HS-5 (cell line): ENCODE measurements around the gene ZBED4.
"Not testable (repeated sequence)": the region's sequence is repeated elsewhere in the genome, so short reads cannot be mapped to it uniquely, and the experiment has no call there.

ENCODE experiments used
- DNase-seq: peaks from one replicate; pipeline ENCODE4 v3.0.0-alpha.2; 2012; ENCODE audit warnings: low read depth

The ZBED4 gene, protein sequence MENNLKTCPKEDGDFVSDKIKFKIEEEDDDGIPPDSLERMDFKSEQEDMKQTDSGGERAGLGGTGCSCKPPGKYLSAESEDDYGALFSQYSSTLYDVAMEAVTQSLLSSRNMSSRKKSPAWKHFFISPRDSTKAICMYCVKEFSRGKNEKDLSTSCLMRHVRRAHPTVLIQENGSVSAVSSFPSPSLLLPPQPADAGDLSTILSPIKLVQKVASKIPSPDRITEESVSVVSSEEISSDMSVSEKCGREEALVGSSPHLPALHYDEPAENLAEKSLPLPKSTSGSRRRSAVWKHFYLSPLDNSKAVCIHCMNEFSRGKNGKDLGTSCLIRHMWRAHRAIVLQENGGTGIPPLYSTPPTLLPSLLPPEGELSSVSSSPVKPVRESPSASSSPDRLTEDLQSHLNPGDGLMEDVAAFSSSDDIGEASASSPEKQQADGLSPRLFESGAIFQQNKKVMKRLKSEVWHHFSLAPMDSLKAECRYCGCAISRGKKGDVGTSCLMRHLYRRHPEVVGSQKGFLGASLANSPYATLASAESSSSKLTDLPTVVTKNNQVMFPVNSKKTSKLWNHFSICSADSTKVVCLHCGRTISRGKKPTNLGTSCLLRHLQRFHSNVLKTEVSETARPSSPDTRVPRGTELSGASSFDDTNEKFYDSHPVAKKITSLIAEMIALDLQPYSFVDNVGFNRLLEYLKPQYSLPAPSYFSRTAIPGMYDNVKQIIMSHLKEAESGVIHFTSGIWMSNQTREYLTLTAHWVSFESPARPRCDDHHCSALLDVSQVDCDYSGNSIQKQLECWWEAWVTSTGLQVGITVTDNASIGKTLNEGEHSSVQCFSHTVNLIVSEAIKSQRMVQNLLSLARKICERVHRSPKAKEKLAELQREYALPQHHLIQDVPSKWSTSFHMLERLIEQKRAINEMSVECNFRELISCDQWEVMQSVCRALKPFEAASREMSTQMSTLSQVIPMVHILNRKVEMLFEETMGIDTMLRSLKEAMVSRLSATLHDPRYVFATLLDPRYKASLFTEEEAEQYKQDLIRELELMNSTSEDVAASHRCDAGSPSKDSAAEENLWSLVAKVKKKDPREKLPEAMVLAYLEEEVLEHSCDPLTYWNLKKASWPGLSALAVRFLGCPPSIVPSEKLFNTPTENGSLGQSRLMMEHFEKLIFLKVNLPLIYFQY

DNA sequence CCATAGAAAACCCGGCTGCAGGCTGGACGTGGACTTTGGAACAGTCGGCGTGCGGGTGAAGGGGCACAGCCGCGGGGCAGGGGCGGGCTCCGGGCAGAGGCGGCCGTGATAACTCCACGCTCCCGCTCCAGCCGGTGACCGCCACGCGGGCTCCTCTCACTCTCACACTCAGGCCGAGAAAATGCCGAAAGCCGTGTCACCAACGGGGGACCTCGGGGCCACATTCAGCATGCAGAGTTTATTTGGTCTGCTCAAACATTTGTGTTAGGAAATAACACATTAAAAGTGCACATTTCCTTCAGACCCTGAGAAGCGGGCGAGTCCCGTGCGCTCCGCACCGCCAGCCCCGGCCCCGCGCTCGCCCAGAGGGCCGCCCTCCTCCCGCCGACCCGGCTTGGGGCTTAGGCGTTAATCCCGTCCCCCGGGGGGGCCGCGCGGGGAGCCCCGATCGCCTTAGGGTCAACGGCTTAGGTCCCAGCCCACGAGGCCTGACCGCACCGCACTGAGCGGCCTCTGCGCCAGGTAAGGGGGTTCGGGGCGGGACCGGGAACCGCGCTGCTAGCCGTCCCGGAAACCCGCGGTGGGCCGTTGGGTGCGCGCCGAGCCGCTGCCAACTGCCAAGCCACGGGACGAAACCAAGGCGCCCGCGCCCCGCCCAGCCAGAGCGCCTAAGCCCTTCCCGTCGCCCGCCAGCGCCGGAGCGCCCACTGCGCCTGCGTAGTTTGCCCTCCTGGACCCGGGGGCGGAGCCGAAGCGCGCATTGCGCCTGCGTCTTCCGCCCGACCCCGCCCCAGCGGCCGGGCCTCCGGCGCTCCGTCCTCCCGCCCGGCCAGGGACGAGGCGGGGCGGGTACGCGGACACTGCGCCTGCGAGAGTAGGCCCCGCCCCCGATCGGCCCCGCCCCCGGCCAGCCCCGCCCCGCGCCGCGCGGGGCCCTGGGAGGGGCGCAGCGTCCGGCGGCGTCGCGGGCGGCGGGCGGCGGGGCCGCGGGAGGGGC, at the start of gene ZBED4:
Gene ZBED4 (plus strand): TSS at position 947 of the 997 bp plus-strand sequence. CDS start 29,819 bp downstream, outside the sequence.
- peak; percentile 85 for DNase-seq

GRCh38 chr22:49807129-49807528, 46.5 kb upstream of the ZBED4 start:
- DNase-seq = no peak

DNA sequence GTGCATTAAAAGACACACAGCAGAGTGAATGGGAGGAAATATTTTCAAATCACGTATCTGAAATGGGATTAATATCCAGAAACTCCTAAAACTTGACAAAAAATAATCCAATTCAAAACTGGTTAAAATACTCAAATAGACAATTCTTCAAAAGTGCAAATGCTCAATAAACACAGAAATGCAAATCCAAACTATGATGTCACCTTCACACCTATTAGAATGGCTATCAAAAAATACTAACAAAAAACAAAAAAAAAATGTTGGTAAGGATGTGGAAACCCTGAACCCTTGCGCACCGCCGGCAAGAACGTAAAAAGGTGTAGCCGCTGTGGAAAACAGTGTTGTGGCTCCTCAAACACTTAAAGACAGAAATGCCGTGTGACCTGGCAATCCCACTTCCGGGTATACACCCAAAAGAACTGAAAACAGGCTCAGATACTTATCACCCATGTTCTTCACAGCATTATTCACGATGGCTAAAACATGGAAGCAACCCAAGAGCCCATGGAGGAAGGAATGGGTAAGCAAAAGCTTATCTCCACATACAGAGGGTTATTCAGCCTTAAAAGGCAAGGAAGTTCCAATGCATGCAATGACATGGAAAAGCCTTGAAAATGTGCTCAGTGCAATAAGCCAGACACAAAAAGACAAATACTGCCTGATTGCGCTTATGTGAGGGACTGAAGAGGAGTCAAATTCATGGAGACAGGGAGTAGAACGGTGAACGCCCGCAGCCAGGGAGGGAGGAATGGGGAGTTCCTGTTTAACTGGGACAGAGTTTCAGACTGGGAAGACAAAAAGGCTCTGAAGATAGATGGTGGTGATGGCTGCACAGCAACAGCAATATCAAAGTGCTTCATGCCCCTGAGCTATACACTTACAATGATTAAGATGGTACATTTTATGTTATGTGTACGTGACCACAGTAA, 45.6 kb upstream of the ZBED4 start:
- no peak for DNase-seq

GRCh38 chr22:49810363-49811019, 43.2 kb upstream of the ZBED4 start:
- no peak for DNase-seq

GRCh38 chr22:49811020-49811791, 42.4 kb upstream of the ZBED4 start:
- DNase-seq = no peak

- DNase-seq = no peak
These were observed 40.8 kb upstream of the ZBED4 start for GRCh38 chr22:49812838-49813237.

DNA sequence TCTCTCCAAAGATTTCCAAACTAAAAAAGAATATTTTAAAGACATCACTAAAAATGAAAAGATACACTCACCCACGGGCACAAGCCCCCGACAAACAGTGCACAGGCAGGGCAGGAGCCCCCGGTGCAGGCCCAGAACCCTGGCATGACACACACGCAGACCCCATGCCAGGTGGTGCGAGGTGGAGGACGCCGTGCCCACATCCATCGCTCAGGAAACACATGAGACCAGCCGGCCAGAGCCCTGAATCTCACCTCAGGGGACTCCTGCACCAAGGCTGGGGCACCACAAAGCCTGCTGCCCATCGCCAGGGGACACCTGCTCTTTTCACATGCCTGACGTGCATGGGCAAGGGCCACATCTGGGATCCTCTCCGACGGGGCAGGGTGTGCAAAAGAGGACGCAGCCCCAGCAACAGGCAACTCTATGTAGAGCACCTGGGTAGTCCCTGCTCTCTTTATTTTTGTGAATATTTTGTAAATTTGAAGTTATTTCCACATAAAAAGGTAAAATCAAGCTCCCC, 39.4 kb upstream of the ZBED4 start:
- DNase-seq = no peak

GRCh38 chr22:49814856-49815255, 38.8 kb upstream of the ZBED4 start:
- DNase-seq = no peak

DNA sequence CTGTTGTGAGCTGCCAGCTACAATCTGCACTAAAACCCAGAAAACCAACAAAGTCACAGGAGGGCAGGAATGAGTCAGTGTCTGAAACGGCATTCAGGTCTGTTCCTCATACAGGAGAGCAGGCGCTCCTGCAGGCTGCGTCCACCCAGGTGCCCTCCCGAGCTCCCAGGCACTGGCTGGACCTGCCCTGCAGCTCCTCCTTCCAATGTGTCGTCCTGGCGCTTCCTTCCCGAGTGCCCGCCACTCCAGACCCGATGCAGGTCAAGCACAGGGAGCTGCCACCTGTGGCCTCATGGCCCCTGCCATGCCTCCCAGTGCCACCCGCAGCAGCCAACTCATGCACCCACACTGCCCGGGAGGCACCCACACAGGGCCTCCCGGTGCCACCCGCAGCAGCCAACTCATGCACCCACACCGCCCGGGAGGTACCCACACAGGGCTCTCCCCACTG, 38.0 kb upstream of the ZBED4 start:
- no peak for DNase-seq

DNA sequence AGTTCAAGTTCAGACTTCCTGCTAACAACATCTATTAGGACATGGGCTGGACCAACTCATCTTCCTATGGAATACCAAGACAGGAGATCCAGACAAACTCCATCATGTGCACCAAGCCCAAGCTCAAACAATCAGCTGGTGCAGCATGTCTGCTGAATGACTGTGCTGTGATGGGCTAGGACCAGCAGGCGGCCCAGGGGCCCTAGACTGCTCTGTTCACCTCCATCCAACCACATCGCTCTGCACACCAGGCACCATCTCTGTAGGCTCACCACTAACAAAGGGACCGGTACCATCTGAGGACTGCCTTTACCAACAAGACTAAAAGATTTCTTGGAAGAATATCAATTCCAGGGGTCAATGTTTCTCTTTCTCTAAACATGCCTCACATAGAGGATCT, 36.3 kb upstream of the ZBED4 start:
- DNase-seq = no peak

DNA sequence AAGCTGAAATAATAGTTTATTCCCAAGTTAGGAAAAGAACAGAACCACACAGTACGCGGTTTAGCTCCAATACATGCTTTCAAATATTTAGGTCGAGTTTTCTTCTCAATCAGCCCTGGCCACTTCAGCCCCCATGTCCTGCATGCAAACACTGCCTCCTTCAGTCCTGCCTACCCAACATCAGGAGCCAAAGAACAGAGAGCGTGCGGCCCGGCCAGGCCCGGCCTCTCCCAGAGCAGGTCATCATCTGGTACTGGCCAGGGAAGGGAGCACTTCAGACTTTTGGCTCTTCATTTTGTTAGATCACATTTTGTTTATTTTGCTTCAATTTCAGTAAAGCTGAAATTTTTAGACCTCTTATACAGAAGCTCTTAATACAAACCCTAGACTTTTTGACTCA, 32.7 kb upstream of the ZBED4 start:
- no peak for DNase-seq

DNA sequence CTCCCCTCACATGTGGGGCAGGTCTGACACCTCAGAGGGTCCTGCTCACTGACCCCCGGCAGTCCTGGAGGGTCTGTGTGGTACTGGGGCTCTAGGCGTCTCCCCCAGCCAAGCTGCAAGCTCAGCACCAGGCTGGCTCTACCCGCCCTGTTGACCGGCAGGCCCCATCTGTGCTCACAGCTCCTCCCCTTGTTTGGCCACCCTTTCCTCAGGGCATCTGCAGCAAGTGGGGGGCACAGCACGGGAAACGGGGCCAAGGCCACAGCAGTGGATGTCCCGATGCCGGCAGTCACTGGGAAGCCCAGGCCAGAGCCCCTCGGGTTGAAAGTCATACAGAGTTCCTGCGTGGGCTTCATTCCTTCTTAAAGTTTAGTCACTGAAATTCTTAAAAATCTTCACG, 31.9 kb upstream of the ZBED4 start:
- DNase-seq = not testable (repeated sequence)

- no peak for DNase-seq
These were observed 30.2 kb upstream of the ZBED4 start for GRCh38 chr22:49823289-49824045.

DNA sequence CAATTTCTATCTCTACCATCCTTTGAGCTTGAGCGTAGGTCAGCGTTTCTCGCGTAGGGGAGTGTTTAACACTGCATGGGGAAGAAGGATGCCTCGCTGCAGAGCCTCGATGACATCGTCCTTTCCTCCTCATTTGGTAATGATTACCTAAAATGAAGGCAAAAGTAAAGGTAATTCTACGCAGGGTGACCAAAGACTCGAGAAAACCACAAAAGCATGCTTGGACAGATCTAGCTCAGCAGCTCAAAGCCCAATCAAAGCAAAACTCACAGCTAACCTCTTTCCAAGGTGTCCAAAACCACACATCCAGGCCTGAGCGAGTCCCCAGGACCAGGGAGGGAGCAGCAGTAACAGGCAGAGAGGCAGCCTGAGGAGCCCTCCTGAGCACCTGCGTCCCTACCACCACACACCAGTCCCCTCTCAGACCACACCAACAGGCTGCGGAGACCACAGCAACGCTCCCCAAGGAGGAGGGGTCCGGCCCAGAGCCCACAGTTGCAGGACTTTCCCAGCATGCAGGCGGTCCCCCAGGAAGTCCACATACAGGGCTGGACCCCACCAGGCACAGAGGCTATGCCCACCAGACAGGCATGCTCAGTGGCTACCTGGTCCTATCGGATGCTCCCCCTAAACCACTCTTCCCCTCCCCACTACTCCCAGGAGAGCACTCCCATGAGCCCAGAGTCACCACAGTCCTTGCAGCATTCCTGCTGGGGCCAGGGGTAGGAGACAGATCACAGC, 29.3 kb upstream of the ZBED4 start:
- no peak for DNase-seq

DNA sequence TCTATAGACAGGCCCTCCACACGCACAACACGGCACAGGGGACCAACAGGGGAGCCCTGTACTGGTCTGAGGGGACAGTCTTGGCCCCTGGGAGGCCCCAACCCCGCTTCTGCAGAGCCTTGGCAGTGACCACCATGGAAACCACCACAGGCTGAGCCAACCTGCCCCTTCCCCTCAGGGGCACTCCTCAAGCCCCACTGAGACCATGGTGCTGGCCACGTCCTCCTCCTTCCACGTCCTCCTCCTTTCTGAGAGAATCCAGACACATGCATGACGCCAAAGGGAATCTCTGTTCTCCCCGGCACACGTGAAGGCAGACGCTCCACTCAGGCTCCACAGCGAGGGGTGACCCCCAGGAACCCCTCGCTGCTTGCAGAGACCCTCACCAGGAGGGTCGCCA, 28.7 kb upstream of the ZBED4 start:
- DNase-seq = no peak

GRCh38 chr22:49825436-49825835, 28.2 kb upstream of the ZBED4 start:
- DNase-seq = peak; percentile 48
